Suprapubic skin (tissue), 4 donors: ENCODE results near the gene DCAF8. TPM values are rescaled to one million over a fixed set of nuclear protein-coding genes. Genes with fewer than 3 reads are reported as not detected.

Experiments used
- DNase-seq, 2 donors: peaks; one replicate each; pipeline ENCODE4 v3.0.0-alpha.2; 2019; ENCODE audit warnings: low spot score in 2 of 2
- H3K27ac ChIP-seq: fragments of 200-600 bp; sonication (generic); one replicate; pipeline ENCODE4 v1.5.1; 2019
- H3K27me3 ChIP-seq: fragments of 200-600 bp; sonication (generic); one replicate; pipeline ENCODE4 v1.5.1; 2019
- H3K36me3 ChIP-seq: fragments of 200-600 bp; sonication (generic); one replicate; pipeline ENCODE4 v1.5.1; 2019
- H3K4me1 ChIP-seq: fragments of 200-600 bp; sonication (generic); one replicate; pipeline ENCODE4 v1.5.1; 2019
- H3K4me3 ChIP-seq: fragments of 200-600 bp; sonication (generic); one replicate; pipeline ENCODE4 v1.5.1; 2019; ENCODE audit warnings: mild to moderate bottlenecking
- H3K9me3 ChIP-seq: fragments of 200-600 bp; sonication (generic); one replicate; pipeline ENCODE4 v1.5.1; 2019
- EP300 ChIP-seq: sonication (generic); formaldehyde crosslinking; IDR thresholded peaks from one replicate; pipeline ENCODE4 v1.6.1; 2017; ENCODE audit warnings: antibody characterized with exemption
- POLR2A ChIP-seq, 2 donors: fragments of 450-650 bp; IDR thresholded peaks; one replicate each; pipeline ENCODE4 v1.6.1; 2017; ENCODE audit warnings: antibody characterized with exemption in 2 of 2, mild to moderate bottlenecking in 2 of 2, moderate library complexity in 2 of 2
- POLR2AphosphoS5 ChIP-seq, 3 donors: sonication (generic); formaldehyde crosslinking; IDR thresholded peaks; one replicate each; pipeline ENCODE4 v1.6.1; 2017; ENCODE audit warnings: antibody characterized with exemption in 3 of 3
- WGBS: methylation state at CpG from one replicate; pipeline ENCODE4 v1.1.5; 2018; 5-methylcytosine and 5-hydroxymethylcytosine counted together
- total RNA-seq, 4 donors: library from RNA; depleted of rRNA; stranded (reverse); fragments of >200 nt; gene quantifications; one replicate each; pipeline ENCODE4 v1.1.0, GENCODE V29; 2016
- TF ChIP-seq, protein P1 (sequence below), 2 donors: fragments of 200-600 bp in 1 of 2; fragments of 450-650 bp in 1 of 2; sonication (generic) in 1 of 2; IDR thresholded peaks; one replicate each; pipeline ENCODE4 v1.5.1; 2016 to 2019; ENCODE audit warnings: antibody characterized with exemption in 2 of 2, mild to moderate bottlenecking in 1 of 2, moderate library complexity in 1 of 2

The DCAF8 gene
- total RNA-seq, 4 donors from 2014 or later, result 98.3 to 402 (median 125) TPM

DNA sequence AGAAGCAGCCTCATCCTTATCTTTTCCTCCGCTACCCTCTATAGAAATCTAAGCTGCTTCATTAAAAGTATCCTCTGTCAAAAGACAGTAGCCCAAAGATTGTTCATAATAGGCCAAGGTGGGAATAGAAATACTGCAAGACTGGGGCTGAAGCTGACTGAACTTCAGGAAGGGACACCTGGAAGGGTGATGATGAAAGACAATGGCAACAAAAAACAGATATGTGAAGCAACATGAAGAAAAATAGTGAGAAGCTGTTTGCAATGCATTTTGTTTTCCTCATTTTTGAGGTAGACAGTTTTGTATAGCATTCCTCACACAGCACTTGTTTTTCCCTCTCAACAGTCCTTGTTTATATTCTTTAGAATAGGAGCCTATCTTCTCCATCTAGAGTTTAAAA lies 16.9 kb downstream of the DCAF8 start:
- Histone ChIP-seq H3K27me3 (no peaks in the 10 kb centered on the region), H3K9me3 (no peaks in the 10 kb centered on the region), H3K27ac (no peak overlapping the region), H3K4me3 (no peak overlapping the region), H3K4me1 (no peaks in the 10 kb centered on the region), H3K36me3 (peaks cover 30% of the 10 kb centered on the region)
- DNase-seq, result no peak
- WGBS, result 96% methylated on average over 1 of the region's 1 CpG
- TF ChIP-seq, protein P1, sequence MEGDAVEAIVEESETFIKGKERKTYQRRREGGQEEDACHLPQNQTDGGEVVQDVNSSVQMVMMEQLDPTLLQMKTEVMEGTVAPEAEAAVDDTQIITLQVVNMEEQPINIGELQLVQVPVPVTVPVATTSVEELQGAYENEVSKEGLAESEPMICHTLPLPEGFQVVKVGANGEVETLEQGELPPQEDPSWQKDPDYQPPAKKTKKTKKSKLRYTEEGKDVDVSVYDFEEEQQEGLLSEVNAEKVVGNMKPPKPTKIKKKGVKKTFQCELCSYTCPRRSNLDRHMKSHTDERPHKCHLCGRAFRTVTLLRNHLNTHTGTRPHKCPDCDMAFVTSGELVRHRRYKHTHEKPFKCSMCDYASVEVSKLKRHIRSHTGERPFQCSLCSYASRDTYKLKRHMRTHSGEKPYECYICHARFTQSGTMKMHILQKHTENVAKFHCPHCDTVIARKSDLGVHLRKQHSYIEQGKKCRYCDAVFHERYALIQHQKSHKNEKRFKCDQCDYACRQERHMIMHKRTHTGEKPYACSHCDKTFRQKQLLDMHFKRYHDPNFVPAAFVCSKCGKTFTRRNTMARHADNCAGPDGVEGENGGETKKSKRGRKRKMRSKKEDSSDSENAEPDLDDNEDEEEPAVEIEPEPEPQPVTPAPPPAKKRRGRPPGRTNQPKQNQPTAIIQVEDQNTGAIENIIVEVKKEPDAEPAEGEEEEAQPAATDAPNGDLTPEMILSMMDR (IDR thresholded peaks at IDR 0.05), result no peak
- TF ChIP-seq EP300 (no peak), POLR2AphosphoS5 (IDR thresholded peaks at IDR 0.05) (no peak), POLR2A (IDR thresholded peaks at IDR 0.05) (no peak)

DNA sequence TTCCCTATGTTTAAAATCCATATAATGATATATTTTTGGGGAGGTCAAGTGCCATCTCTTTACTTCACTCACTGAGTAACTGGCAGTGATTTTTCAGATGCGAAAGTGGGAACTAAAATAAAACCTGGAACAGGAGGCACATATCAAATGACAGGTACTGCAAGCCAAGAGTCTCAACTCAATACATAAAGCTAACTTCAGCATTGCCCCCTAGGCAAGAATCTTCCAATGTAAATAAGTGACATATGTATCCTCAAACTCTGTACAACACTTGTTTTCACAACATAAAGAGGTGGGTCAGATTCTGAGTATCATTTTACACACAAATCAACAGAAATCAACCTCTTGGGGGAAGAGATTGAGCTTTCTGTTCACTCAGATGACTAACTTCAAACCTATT lies 18.1 kb downstream of the DCAF8 start:
- DNase-seq, result no peak
- Histone ChIP-seq H3K4me3 (no peak overlapping the region), H3K27me3 (no peaks in the 10 kb centered on the region), H3K27ac (no peak overlapping the region), H3K36me3 (peaks cover 40% of the 10 kb centered on the region), H3K9me3 (no peaks in the 10 kb centered on the region), H3K4me1 (no peaks in the 10 kb centered on the region)
- no peak for TF ChIP-seq POLR2A (IDR thresholded peaks at IDR 0.05)
- TF ChIP-seq POLR2AphosphoS5 (IDR thresholded peaks at IDR 0.05), result no peak
- no peak for TF ChIP-seq EP300
- TF ChIP-seq, protein P1 (IDR thresholded peaks at IDR 0.05), result no peak
- 70% methylated on average over 1 of the region's 1 CpG for WGBS

DNA sequence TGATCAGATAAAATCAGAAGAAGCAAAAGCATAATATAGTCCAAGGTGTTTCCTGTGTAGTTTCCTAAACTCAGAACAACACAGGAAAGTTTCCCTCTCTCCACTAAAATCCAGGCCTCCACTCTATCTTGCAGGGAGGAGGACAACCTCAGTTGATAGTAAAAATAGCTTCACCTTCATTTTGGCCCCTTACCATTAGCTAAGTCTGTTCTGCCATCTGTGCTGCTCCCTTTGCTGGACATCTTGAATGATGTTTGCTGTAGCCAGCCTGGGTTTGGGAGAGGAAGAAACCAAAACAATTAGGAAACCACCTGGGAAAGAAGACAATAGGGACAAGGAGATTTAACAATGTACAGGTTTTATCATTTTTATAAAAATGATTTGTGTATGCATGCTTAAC lies 18.6 kb downstream of the DCAF8 start:
- no peak for DNase-seq
- Histone ChIP-seq H3K36me3 (peaks cover 45% of the 10 kb centered on the region), H3K27me3 (no peaks in the 10 kb centered on the region), H3K27ac (no peak overlapping the region), H3K9me3 (no peaks in the 10 kb centered on the region), H3K4me1 (no peaks in the 10 kb centered on the region), H3K4me3 (no peak overlapping the region)
- TF ChIP-seq EP300 (no peak), POLR2A (IDR thresholded peaks at IDR 0.05) (no peak), POLR2AphosphoS5 (IDR thresholded peaks at IDR 0.05) (no peak)
- TF ChIP-seq, protein P1 (IDR thresholded peaks at IDR 0.05), result no peak

DNA sequence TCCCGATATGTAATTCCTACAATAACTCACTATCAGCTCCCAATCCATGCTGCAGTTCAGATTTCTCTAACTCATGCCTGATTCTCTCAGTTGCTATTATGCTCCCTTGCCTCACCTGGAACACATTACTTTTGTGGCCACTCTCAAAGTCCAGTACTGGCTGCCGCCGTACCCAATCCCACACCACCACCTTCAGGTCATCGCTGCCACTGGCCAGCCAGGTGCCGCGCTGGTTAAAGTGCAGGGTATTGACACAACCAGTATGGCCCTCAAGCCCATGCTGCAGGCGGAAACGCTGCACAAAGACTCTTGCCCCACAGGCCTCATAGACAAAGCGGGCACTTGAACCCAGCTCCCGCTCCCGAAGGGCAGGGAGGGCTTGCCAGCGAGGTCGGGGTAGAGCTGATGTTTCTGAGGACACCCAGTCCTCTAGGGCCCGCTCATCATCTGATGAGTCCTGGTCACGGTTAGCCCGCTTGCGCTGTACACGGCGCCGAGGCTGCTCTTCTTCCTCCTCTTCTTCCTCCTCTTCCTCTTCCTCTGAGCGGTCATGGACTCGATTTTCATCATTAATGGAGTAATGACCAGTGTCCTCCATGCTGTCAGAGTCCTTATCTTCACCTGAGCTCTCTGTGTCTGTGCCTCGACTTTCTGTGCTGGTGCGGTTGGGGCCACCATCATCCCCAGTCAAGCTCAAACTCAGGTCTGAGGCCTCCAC lies 22.6 kb downstream of the DCAF8 start:
- WGBS, result 96% methylated on average over 24 of the region's 24 CpGs
- DNase-seq, result no peak

DNA sequence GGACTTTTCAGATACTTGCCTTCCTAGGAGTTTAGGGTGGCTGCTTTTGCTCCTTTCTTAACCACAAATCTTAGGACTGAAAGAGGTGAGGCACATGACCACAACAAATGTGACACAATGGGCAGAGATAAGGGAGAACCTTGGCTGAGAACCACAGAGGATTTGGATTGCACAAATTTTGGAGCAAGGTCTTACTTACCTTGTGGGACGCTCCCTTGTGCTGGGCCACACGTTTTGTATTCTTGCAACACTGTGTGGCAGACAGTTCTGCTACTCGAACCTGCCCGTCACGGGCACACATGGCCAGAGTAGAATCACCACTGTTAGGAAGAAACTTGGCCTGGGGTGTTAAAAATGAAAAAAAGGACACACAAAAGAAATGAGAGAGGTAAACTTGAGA lies 23.9 kb downstream of the DCAF8 start:
- Histone ChIP-seq H3K4me3 (no peak overlapping the region), H3K9me3 (no peaks in the 10 kb centered on the region), H3K27me3 (no peaks in the 10 kb centered on the region), H3K27ac (no peak overlapping the region), H3K4me1 (no peaks in the 10 kb centered on the region), H3K36me3 (peaks cover 86% of the 10 kb centered on the region)
- TF ChIP-seq, protein P1 (IDR thresholded peaks at IDR 0.05), result no peak
- WGBS, result 81% methylated on average over 5 of the region's 5 CpGs
- no peak for DNase-seq

More for the DNA sequence above, 22.6 kb downstream of the DCAF8 start:
- no peaks in the 10 kb centered on the region for H3K9me3 ChIP-seq
- H3K4me3 ChIP-seq, result no peak overlapping the region
- no peak overlapping the region for H3K27ac ChIP-seq
- no peaks in the 10 kb centered on the region for H3K27me3 ChIP-seq
- peaks cover 85% of the 10 kb centered on the region for H3K36me3 ChIP-seq
- TF ChIP-seq, protein P1 (IDR thresholded peaks at IDR 0.05), result no peak
- TF ChIP-seq POLR2A (IDR thresholded peaks at IDR 0.05) (no peak), EP300 (no peak), POLR2AphosphoS5 (IDR thresholded peaks at IDR 0.05) (no peak)
- no peaks in the 10 kb centered on the region for H3K4me1 ChIP-seq
